SJCRH30 (cell line): ENCODE results near the gene PLP2. TPM values are rescaled to one million over a fixed set of nuclear protein-coding genes. Genes with fewer than 3 reads are reported as not detected.

ENCODE experiments used
- DNase-seq, 2 experiments: peaks; one replicate each; pipeline ENCODE4 v3.0.0-alpha.2; 2015 to 2020
- H3K27ac ChIP-seq: fragments of 250-450 bp; sonication (Bioruptor Pico); 2 replicates; pipeline ENCODE4 v1.5.1; 2020; ENCODE audit warnings: mild to moderate bottlenecking, moderate library complexity
- H3K27me3 ChIP-seq: fragments of 250-450 bp; sonication (Bioruptor Pico); 2 replicates; pipeline ENCODE4 v1.5.1; 2020; ENCODE audit warnings: mild to moderate bottlenecking, moderate library complexity
- H3K36me3 ChIP-seq: fragments of 250-450 bp; sonication (Bioruptor Pico); 2 replicates; pipeline ENCODE4 v1.5.1; 2020; ENCODE audit warnings: mild to moderate bottlenecking, moderate library complexity
- H3K4me1 ChIP-seq: fragments of 250-450 bp; sonication (Bioruptor Pico); 2 replicates; pipeline ENCODE4 v1.5.1; 2020; ENCODE audit warnings: mild to moderate bottlenecking, moderate library complexity
- H3K4me3 ChIP-seq: fragments of 250-450 bp; sonication (Bioruptor Pico); 2 replicates; pipeline ENCODE4 v1.5.1; 2020; ENCODE audit warnings: mild to moderate bottlenecking, moderate library complexity
- H3K9me3 ChIP-seq: fragments of 250-450 bp; sonication (Bioruptor Pico); replicated peaks from 2 replicates; pipeline ENCODE4 v1.5.1; 2020; ENCODE audit warnings: mild to moderate bottlenecking, moderate library complexity
- total RNA-seq: library from RNA; depleted of rRNA; stranded (reverse); fragments of >200 nt; shearing (Covaris generic); gene quantifications from 2 replicates; pipeline ENCODE4 v1.2.3, GENCODE V29; 2014

PLP2 gene
- total RNA-seq, 1 experiment from 2014 or later, result 56.6 TPM

DNA sequence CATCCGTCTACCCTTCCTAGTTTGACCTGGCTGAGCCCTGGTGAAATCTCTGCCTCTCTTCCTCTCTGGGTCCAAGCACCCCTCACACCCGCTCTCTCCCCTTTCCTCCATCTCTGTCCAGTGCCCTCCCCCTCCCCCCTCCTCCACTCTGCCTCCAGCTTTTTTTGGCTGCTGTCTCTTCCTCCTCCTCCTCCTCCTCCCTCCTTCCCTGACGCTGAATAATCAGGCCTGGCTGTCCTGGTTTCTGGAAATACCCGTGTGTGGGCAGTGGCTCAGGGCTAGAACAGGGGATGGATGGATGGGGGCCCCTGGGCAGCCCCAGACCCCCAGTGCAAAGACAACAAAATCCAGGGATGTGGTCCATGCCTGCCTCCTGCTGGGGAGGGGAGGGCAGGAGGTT lies 33.0 kb downstream of the PLP2 start:
- Histone ChIP-seq H3K4me3 (no peak overlapping the region), H3K27ac (no peak overlapping the region), H3K27me3 (no peaks in the 10 kb centered on the region), H3K4me1 (no peaks in the 10 kb centered on the region), H3K36me3 (no peaks in the 10 kb centered on the region), H3K9me3 (no peaks in the 10 kb centered on the region)
- DNase-seq, result no peak

DNA sequence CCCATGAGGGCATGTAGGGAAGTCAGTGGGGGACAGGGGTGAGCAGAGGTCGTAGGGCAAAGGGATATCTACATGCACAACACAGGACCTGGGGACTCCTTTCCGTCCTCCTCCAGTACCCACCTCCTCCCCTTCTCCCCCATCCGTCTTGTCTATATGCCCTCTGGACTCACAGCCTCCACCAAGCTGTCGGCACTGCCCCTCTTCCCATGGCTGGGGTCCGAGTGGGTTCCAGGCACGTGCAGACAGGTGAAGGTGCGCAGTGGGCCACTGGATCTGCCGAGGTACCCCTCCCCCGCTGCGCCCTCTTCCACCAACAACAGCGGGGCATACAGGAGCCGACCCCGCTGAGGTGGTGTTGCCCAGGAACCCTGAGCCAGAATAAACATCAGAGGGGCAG lies 33.7 kb downstream of the PLP2 start:
- no peak for DNase-seq
- Histone ChIP-seq H3K4me1 (no peaks in the 10 kb centered on the region), H3K4me3 (no peak overlapping the region), H3K27me3 (no peaks in the 10 kb centered on the region), H3K9me3 (no peaks in the 10 kb centered on the region), H3K27ac (no peak overlapping the region), H3K36me3 (no peaks in the 10 kb centered on the region)

DNA sequence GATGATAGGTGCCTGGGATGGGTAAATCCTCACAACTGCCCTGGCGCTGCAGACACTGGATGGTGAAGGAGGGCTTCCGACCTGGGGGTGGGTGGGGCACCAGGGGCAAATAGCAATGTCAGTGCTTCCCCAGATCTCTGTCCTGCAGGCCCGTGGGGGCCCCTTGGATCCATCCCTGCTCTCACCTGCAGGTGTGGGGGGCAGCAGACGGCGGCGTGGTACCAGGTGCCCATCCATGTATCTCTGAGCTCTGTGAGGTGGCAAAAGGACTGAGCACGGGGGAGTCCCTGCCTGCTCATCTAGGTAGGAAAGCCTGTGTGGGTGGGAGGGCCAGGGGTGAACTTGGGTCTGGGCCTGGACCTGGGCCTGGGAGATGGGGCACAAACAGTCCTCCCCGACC lies 34.8 kb downstream of the PLP2 start:
- no peaks in the 10 kb centered on the region for H3K4me1 ChIP-seq
- DNase-seq, result no peak

DNA sequence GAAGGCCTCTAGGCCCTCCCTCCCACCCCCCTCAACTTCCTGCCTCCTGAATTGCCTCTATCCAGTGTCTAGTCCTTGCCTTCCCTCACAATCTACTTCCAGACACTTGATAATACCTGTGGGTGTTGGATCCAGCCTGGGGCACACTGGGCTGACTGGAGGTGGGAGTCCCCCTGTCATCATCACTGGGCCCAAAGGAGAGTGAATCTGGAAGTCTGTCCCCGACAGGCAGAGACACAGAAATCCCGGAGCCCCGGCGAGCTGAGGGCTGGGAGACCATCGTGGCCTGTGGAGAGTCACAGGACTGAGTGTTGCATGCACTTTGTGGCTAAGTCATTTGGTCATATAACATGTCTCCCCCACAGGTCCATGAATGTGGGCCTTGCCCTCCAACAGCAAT lies 36.7 kb downstream of the PLP2 start:
- no peaks in the 10 kb centered on the region for H3K4me1 ChIP-seq
- H3K27me3 ChIP-seq, result no peaks in the 10 kb centered on the region
- no peaks in the 10 kb centered on the region for H3K36me3 ChIP-seq
- no peak for DNase-seq
- no peaks in the 10 kb centered on the region for H3K9me3 ChIP-seq
- H3K4me3 ChIP-seq, result no peak overlapping the region
- H3K27ac ChIP-seq, result no peak overlapping the region

More for the DNA sequence above, 34.8 kb downstream of the PLP2 start:
- no peaks in the 10 kb centered on the region for H3K27me3 ChIP-seq
- H3K4me3 ChIP-seq, result no peak overlapping the region
- no peaks in the 10 kb centered on the region for H3K9me3 ChIP-seq
- H3K36me3 ChIP-seq, result no peaks in the 10 kb centered on the region
- H3K27ac ChIP-seq, result no peak overlapping the region

DNA sequence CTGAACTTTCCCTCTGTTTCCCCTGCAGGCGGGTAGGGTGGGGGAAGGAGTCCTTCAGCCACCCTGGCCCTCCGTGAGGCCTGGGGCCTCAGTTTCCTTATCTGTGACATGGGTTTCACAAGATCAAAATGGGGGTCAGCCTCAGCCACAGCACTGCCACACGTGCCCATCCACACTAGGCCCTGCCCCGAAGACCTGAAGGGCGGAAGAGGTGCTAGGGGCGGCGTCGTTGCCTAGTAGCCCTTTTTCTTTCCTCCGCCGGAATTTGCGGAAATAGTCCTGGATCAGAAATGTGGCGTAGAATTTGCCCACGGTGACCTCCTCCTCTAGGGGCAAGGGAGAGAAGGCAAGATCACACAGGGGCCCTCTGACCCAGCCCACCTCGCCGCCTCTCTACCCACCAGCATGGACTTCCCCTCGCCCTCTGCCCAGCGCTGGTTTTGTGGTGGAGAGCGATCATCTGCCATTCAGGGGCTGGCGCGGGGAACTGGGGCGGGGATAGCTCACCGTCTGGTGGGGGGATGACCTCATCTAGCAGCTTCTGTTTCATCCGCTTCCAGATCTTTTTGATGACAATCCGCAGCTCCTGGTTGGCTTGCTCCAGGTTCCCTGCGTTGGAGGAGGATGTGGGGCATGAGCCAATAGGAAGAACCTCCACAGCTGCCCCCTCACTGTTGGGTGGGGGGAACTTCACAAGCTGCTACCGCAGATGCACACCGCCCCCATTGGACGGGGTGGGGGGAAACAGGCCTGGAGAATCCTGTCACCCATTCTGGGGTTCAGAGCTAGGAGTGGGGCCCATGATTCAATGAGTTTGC lies 37.9 kb downstream of the PLP2 start:
- Histone ChIP-seq H3K9me3 (no peaks in the 10 kb centered on the region), H3K27me3 (no peaks in the 10 kb centered on the region), H3K27ac (no peak overlapping the region), H3K4me3 (no peak overlapping the region), H3K4me1 (no peaks in the 10 kb centered on the region), H3K36me3 (no peaks in the 10 kb centered on the region)
- peak; percentile 27 to 41 for DNase-seq

DNA sequence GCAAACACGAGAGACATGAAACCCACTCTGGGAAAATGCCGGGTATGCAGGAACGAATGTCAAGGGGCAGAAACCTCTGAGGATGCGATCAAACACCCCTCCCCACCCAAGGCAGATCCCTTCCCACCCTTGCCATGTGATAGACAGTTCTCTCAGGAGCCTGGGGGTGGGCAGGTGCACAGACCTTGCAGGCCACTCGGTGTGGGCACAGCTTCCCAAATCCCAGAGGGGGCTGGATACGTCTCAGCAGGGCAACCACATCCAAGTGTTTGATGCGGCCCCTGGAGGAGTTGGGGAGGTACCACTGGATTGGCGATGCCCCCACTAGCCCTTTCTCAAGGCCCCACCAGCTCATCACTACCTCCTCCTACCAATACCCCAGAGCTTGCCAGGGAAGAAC lies 38.7 kb downstream of the PLP2 start:
- Histone ChIP-seq H3K36me3 (no peaks in the 10 kb centered on the region), H3K9me3 (no peaks in the 10 kb centered on the region), H3K4me1 (no peaks in the 10 kb centered on the region), H3K4me3 (no peak overlapping the region), H3K27me3 (no peaks in the 10 kb centered on the region), H3K27ac (no peak overlapping the region)
- DNase-seq, result no peak

- Histone ChIP-seq H3K4me1 (no peaks in the 10 kb centered on the region), H3K9me3 (no peaks in the 10 kb centered on the region), H3K27ac (no peak overlapping the region), H3K27me3 (no peaks in the 10 kb centered on the region), H3K4me3 (no peak overlapping the region), H3K36me3 (no peaks in the 10 kb centered on the region)
- DNase-seq, result no peak
Observed at GRCh38 chrX:49211074-49211473, 39.4 kb downstream of the PLP2 start.

DNA sequence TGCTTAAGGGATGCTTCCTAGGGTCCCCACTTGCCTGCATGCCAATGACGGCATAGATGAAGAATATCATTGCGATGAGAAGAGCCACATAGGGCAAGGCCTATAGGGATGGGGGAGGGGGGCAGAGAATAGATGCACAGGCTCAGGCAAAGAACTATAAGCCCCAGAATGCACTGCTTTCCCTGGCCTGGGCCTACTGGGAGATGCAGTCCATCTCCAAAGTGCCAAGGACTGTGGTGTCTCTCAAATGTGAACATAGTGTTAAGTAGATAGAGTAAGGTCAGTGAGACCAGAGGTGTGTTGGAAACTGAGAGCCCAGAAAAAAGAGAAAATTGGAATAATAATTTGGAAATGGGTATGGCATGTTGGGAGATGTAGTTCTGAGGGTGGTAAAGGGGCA lies 40.5 kb downstream of the PLP2 start:
- H3K27ac ChIP-seq, result no peak overlapping the region
- no peak overlapping the region for H3K4me3 ChIP-seq
- H3K36me3 ChIP-seq, result no peaks in the 10 kb centered on the region
- DNase-seq, result no peak
- no peaks in the 10 kb centered on the region for H3K27me3 ChIP-seq
- H3K9me3 ChIP-seq, result no peaks in the 10 kb centered on the region
- H3K4me1 ChIP-seq, result no peaks in the 10 kb centered on the region

- no peak for DNase-seq
- Histone ChIP-seq H3K27me3 (no peaks in the 10 kb centered on the region), H3K4me1 (no peaks in the 10 kb centered on the region), H3K9me3 (no peaks in the 10 kb centered on the region), H3K27ac (no peak overlapping the region), H3K4me3 (no peak overlapping the region), H3K36me3 (no peaks in the 10 kb centered on the region)
Observed at GRCh38 chrX:49212861-49213260, 41.2 kb downstream of the PLP2 start.

DNA sequence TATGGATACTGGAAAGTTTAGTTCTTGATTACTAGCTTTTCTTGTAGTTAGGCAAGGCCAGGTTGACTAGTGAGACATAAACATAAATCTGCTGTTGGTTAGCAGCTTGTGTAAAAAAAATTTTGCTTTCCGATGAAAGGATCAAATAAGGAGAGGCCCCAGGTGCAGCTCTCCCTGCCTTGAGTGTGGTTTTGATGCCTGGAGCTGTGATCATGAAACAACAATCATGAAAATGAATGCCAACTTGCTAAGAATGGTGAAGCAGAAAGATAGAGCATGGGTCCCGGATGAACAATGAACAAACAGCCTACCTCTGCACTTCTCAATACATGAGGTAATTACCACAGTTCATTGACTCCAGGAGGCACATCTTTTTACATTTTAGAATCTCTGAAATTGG lies 42.7 kb downstream of the PLP2 start:
- no peaks in the 10 kb centered on the region for H3K27me3 ChIP-seq
- no peaks in the 10 kb centered on the region for H3K36me3 ChIP-seq
- no peak for DNase-seq
- H3K9me3 ChIP-seq, result no peaks in the 10 kb centered on the region
- no peak overlapping the region for H3K27ac ChIP-seq
- H3K4me1 ChIP-seq, result no peaks in the 10 kb centered on the region
- H3K4me3 ChIP-seq, result no peak overlapping the region

DNA sequence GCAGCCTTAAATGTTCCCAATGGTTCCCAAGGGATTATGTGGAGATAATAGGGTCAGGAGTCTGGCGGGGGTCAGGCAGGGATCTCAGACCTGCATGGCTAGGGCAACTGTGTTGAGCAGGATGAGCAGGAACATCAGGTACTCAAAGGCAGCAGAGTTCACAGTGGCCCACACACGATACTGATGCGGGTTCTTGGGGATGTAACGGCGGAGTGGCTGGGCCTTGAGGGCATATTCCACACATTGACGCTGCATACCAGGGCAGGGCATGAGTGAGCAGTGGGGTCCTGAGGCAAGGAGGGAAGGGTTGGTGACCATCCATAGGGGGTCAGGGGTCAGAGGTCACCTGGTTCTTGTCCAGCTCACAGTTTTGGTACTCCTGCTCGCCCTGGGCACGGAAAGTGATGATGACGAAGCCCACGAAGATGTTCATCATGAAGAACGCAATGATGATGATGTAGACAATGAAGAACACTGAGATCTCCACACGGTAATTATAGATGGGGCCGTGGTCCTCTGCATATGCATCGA lies 43.4 kb downstream of the PLP2 start:
- Histone ChIP-seq H3K9me3 (no peaks in the 10 kb centered on the region), H3K4me1 (no peaks in the 10 kb centered on the region), H3K4me3 (no peak overlapping the region), H3K27ac (no peak overlapping the region), H3K36me3 (no peaks in the 10 kb centered on the region), H3K27me3 (no peaks in the 10 kb centered on the region)
- DNase-seq, result no peak

- no peak for DNase-seq
- H3K9me3 ChIP-seq, result no peaks in the 10 kb centered on the region
Observed at GRCh38 chrX:49220100-49220499, 48.4 kb downstream of the PLP2 start.

DNA sequence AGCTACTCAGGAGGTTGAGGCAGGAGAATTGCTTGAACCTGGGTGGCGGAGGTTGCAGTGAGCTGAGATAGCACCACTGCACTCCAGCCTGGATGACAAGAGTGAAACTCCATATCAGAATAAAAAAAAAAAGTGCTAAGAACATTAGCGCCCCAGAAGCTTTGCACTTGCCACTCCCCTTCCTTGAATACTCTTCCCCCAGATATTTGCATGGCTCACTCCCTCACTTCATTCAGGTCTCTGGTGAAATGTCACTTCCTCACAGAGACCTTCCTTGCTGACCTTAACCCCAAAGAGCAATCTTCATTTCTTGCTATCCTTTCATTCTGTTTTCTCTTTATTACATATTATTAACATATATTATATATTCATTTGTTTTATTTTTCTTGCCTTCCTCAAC lies 50.2 kb downstream of the PLP2 start:
- H3K36me3 ChIP-seq, result no peaks in the 10 kb centered on the region
- H3K9me3 ChIP-seq, result no peaks in the 10 kb centered on the region
- H3K4me3 ChIP-seq, result no peak overlapping the region
- no peaks in the 10 kb centered on the region for H3K4me1 ChIP-seq
- no peak for DNase-seq
- no peaks in the 10 kb centered on the region for H3K27me3 ChIP-seq
- no peak overlapping the region for H3K27ac ChIP-seq

More at GRCh38 chrX:49220100-49220499, 48.4 kb downstream of the PLP2 start:
- Histone ChIP-seq H3K27me3 (no peaks in the 10 kb centered on the region), H3K4me3 (no peak overlapping the region), H3K4me1 (no peaks in the 10 kb centered on the region), H3K27ac (no peak overlapping the region), H3K36me3 (no peaks in the 10 kb centered on the region)
